ENCODE measurements around the gene INPP4B.
A peak's percentile ranks its signal among the peaks of the same experiment; 100 is the strongest.

The INPP4B gene

DNA sequence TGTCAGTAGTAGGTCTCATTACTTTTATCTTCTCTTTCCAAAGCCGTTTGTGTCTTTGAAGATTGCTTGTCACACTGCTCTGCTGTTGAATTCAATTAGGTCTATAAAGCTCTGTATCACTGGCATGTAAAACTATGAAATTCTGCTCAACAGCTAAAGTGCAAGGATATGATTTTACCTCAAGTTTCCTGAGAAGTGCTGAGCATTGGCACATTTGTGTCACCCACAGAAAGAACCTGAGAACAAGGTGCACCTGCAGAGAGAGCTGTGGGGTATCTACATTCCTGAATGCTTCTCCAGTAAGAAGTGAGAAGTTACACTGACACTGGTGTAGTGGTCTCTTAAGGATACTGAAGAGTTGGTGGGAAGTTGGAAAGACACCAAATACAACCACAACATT lies 274.0 kb downstream of the INPP4B start:
- H3K79me2 ChIP-seq (ENCODE audit: low read length), result no peaks in the 10 kb centered on the region
- H3K4me1 ChIP-seq (ENCODE audit: low read length), result peaks cover 6% of the 10 kb centered on the region
- H3K27ac ChIP-seq (ENCODE audit: low read length), result no peak overlapping the region
- H3K36me3 ChIP-seq (replicated peaks; ENCODE audit: low read depth, low read length), result no peaks in the 10 kb centered on the region
- H3K9me3 ChIP-seq (ENCODE audit: insufficient read depth, low read length), result no peaks in the 10 kb centered on the region
- H4K20me1 ChIP-seq (ENCODE audit: insufficient read depth, low read length), result no peaks in the 10 kb centered on the region
- H3K4me3 ChIP-seq (ENCODE audit: low read length), result no peak overlapping the region
- no peaks in the 10 kb centered on the region for H3K27me3 ChIP-seq (ENCODE audit: low read depth, low read length)
- H3K4me2 ChIP-seq (ENCODE audit: low read length), result no peak overlapping the region
- TF ChIP-seq EZH2phosphoT487 (IDR thresholded peaks at IDR 0.05; ENCODE audit: low read depth), result no peak
- TF ChIP-seq, protein P1, sequence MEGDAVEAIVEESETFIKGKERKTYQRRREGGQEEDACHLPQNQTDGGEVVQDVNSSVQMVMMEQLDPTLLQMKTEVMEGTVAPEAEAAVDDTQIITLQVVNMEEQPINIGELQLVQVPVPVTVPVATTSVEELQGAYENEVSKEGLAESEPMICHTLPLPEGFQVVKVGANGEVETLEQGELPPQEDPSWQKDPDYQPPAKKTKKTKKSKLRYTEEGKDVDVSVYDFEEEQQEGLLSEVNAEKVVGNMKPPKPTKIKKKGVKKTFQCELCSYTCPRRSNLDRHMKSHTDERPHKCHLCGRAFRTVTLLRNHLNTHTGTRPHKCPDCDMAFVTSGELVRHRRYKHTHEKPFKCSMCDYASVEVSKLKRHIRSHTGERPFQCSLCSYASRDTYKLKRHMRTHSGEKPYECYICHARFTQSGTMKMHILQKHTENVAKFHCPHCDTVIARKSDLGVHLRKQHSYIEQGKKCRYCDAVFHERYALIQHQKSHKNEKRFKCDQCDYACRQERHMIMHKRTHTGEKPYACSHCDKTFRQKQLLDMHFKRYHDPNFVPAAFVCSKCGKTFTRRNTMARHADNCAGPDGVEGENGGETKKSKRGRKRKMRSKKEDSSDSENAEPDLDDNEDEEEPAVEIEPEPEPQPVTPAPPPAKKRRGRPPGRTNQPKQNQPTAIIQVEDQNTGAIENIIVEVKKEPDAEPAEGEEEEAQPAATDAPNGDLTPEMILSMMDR (IDR thresholded peaks at IDR 0.05; ENCODE audit: low read depth, low read length), result no peak
- H3K9ac ChIP-seq (ENCODE audit: low read length), result no peak overlapping the region
- no peak overlapping the region for H2AFZ ChIP-seq (ENCODE audit: low read depth, low read length)

DNA sequence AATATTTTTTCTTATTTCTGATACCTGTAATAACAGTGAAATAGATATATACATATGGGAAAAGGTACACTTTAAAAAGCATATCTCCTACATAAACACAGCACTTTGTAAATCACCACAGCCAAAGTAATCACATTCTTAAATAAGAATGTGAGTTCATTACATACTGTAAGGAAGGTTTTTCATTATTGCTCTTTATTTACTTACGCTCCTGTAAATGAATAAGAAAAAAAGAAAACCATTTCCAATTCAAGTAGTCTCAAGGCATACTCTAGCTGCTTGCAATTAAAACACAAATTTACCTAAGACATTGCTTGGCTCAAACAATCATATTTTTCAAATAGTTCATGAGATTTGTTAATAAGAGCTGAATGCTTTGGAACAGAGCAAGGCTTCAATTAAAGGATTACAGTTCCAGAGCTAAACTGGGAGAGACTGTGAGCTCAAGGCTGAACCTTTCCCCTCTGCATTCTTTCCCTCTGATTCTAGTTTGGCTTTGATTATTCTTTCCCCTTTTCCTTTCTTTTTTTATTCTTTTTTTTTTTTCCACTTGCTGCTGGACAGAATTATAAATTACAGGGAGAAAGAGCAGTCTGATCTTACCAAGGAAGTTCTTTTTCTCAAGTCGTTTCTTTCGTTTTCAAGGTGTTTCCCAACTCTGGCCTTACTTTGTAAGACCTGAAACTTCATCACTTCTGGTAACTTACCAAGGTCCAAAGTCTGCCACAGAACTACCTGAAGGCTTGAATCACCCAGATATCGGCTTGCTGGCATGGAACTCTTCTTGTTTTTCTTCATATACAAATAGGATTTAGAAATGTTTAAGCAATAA lies 278.3 kb downstream of the INPP4B start:
- no peaks in the 10 kb centered on the region for H3K9me3 ChIP-seq (ENCODE audit: insufficient read depth, low read length)
- no peaks in the 10 kb centered on the region for H3K79me2 ChIP-seq (ENCODE audit: low read length)
- H3K27me3 ChIP-seq (ENCODE audit: low read depth, low read length), result no peaks in the 10 kb centered on the region
- no peak overlapping the region for H3K4me3 ChIP-seq (ENCODE audit: low read length)
- no peak overlapping the region for H3K9ac ChIP-seq (ENCODE audit: low read length)
- no peaks in the 10 kb centered on the region for H3K36me3 ChIP-seq (replicated peaks; ENCODE audit: low read depth, low read length)
- peak overlapping the region; percentile 23 for H3K4me2 ChIP-seq (ENCODE audit: low read length)
- peaks cover 8% of the 10 kb centered on the region for H3K4me1 ChIP-seq (ENCODE audit: low read length)
- no peaks in the 10 kb centered on the region for H4K20me1 ChIP-seq (ENCODE audit: insufficient read depth, low read length)
- 0 out of 2 replicates have a peak overlapping the region, but pooled peaks have one; percentile 15 for H2AFZ ChIP-seq (ENCODE audit: low read depth, low read length)
- H3K27ac ChIP-seq (ENCODE audit: low read length), result no peak overlapping the region
- TF ChIP-seq, protein P1 (IDR thresholded peaks at IDR 0.05; ENCODE audit: low read depth, low read length), result no peak
- no peak for TF ChIP-seq EZH2phosphoT487 (IDR thresholded peaks at IDR 0.05; ENCODE audit: low read depth)

DNA sequence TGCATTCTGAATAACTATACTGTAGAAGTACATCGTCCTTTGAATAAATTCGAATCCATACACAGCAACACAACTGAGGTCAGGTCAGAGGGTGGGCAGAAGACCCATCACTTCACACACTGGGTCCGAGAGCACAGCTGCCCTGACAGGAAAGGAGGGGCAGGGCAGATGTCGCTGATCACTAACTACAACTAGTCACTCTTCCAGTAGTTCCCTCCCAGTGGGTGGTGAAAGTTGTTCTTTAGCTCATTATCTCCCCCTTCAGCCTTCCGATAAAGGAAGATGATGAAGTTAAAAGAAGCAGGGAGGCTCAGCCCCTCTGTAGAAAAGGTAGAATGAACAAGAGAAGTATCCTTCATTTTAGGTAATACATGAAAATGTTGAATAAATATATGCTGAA lies 278.9 kb downstream of the INPP4B start:
- Histone ChIP-seq H3K4me3 (ENCODE audit: low read length) (peak overlapping the region; percentile 18; the same call in 1 of the 2 replicates), H3K36me3 (replicated peaks; ENCODE audit: low read depth, low read length) (no peaks in the 10 kb centered on the region), H2AFZ (ENCODE audit: low read depth, low read length) (no peak overlapping the region; the same call in 1 of the 2 replicates), H3K4me1 (ENCODE audit: low read length) (peaks cover 8% of the 10 kb centered on the region), H3K27me3 (ENCODE audit: low read depth, low read length) (no peaks in the 10 kb centered on the region), H3K4me2 (ENCODE audit: low read length) (peak overlapping the region; percentile 35), H3K9ac (ENCODE audit: low read length) (no peak overlapping the region), H3K79me2 (ENCODE audit: low read length) (no peaks in the 10 kb centered on the region), H3K27ac (ENCODE audit: low read length) (no peak overlapping the region), H4K20me1 (ENCODE audit: insufficient read depth, low read length) (no peaks in the 10 kb centered on the region), H3K9me3 (ENCODE audit: insufficient read depth, low read length) (no peaks in the 10 kb centered on the region)
- TF ChIP-seq EZH2phosphoT487 (IDR thresholded peaks at IDR 0.05; ENCODE audit: low read depth), result no peak
- TF ChIP-seq, protein P1 (IDR thresholded peaks at IDR 0.05; ENCODE audit: low read depth, low read length), result peak; percentile 24

DNA sequence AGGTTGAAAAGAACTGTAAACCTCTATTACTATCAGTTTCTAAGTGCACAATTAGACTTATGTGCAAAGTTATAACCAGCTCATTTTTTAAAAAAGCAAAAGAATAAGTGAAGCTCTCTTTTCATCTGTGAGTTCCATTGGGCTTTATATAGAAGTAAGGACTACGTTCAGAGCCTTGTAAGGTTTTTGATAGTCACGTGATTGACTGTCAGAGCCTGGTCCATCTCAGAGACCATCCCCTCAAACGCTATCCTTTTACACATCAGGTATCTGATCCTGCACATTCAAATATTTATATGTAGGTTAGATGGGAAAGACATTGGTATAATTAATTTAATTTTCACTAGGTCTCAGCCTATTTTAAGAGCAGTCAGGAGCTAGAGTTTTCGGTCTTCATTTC lies 279.3 kb downstream of the INPP4B start:
- no peaks in the 10 kb centered on the region for H3K9me3 ChIP-seq (ENCODE audit: insufficient read depth, low read length)
- H3K4me3 ChIP-seq (ENCODE audit: low read length), result peak overlapping the region; percentile 18; the same call in 1 of the 2 replicates
- no peaks in the 10 kb centered on the region for H4K20me1 ChIP-seq (ENCODE audit: insufficient read depth, low read length)
- no peak overlapping the region; the same call in 1 of the 2 replicates for H2AFZ ChIP-seq (ENCODE audit: low read depth, low read length)
- TF ChIP-seq, protein P1 (IDR thresholded peaks at IDR 0.05; ENCODE audit: low read depth, low read length), result no peak
- TF ChIP-seq EZH2phosphoT487 (IDR thresholded peaks at IDR 0.05; ENCODE audit: low read depth), result no peak
- no peak overlapping the region for H3K27ac ChIP-seq (ENCODE audit: low read length)
- no peaks in the 10 kb centered on the region for H3K36me3 ChIP-seq (replicated peaks; ENCODE audit: low read depth, low read length)
- no peaks in the 10 kb centered on the region for H3K27me3 ChIP-seq (ENCODE audit: low read depth, low read length)
- H3K9ac ChIP-seq (ENCODE audit: low read length), result no peak overlapping the region
- peaks cover 8% of the 10 kb centered on the region for H3K4me1 ChIP-seq (ENCODE audit: low read length)
- H3K4me2 ChIP-seq (ENCODE audit: low read length), result peak overlapping the region; percentile 35
- no peaks in the 10 kb centered on the region for H3K79me2 ChIP-seq (ENCODE audit: low read length)
